Skeletal muscle tissue (tissue), 4 donors: ENCODE measurements around the gene SOX5. TPM values are rescaled to one million over a fixed set of nuclear protein-coding genes. Genes with fewer than 3 reads are reported as not detected.

Experiments used
- H3K27ac ChIP-seq: one replicate; pipeline ENCODE4 v1.7.0; 2013; ENCODE audit warnings: mild to moderate bottlenecking, low read depth, low read length, inconsistent platforms
- H3K27me3 ChIP-seq, 3 donors: one replicate each; pipeline ENCODE4 v1.7.0; 2013; ENCODE audit warnings: low read length in 3 of 3; ENCODE audit not compliant: control insufficient read depth in 3 of 3, insufficient read depth in 3 of 3
- H3K36me3 ChIP-seq, 3 donors: one replicate each; pipeline ENCODE4 v1.7.0; 2013; ENCODE audit warnings: low read length in 3 of 3; ENCODE audit not compliant: control insufficient read depth in 3 of 3, insufficient read depth in 3 of 3
- H3K4me1 ChIP-seq, 3 donors: one replicate each; pipeline ENCODE4 v1.7.0; 2013; ENCODE audit warnings: low read length in 3 of 3, mild to moderate bottlenecking in 3 of 3; ENCODE audit not compliant: control insufficient read depth in 3 of 3, insufficient read depth in 3 of 3
- H3K4me3 ChIP-seq, 3 donors: one replicate each; pipeline ENCODE4 v1.7.0; 2013; ENCODE audit warnings: low read length in 3 of 3
- H3K9ac ChIP-seq, 3 donors: one replicate each; pipeline ENCODE4 v1.7.0; 2013; ENCODE audit warnings: low read length in 3 of 3, mild to moderate bottlenecking in 3 of 3, moderate library complexity in 2 of 3, low read depth in 1 of 3
- H3K9me3 ChIP-seq, 3 donors: one replicate each; pipeline ENCODE4 v1.7.0; 2013; ENCODE audit warnings: low read length in 3 of 3; ENCODE audit not compliant: control insufficient read depth in 3 of 3
- total RNA-seq: library from RNA; depleted of rRNA; stranded (reverse); fragments of >200 nt; gene quantifications from one replicate; pipeline ENCODE4 v1.2.3, GENCODE V29; 2014
- donor health status: Osteomylitis.

The SOX5 gene
- total RNA-seq, 1 donor from 2014 or later, result 6.3 TPM

- no peaks in the 10 kb centered on the region for H3K9me3 ChIP-seq
- H3K9ac ChIP-seq, result no peak overlapping the region
- H3K4me1 ChIP-seq, result no peaks in the 10 kb centered on the region
- H3K36me3 ChIP-seq, result no peaks in the 10 kb centered on the region
- no peak overlapping the region for H3K4me3 ChIP-seq
- no peak overlapping the region for H3K27ac ChIP-seq
- H3K27me3 ChIP-seq, result no peaks in the 10 kb centered on the region
Measured at GRCh38 chr12:23921099-23921856, 28.2 kb downstream of the SOX5 start.

- no peak overlapping the region for H3K4me3 ChIP-seq
- no peaks in the 10 kb centered on the region for H3K27me3 ChIP-seq
- H3K9me3 ChIP-seq, result no peaks in the 10 kb centered on the region
- no peaks in the 10 kb centered on the region for H3K4me1 ChIP-seq
- no peaks in the 10 kb centered on the region for H3K36me3 ChIP-seq
- no peak overlapping the region for H3K9ac ChIP-seq
- no peak overlapping the region for H3K27ac ChIP-seq
Measured at GRCh38 chr12:23911574-23911973, 37.9 kb downstream of the SOX5 start.

- no peaks in the 10 kb centered on the region for H3K9me3 ChIP-seq
- no peaks in the 10 kb centered on the region for H3K4me1 ChIP-seq
- no peaks in the 10 kb centered on the region for H3K36me3 ChIP-seq
Measured at GRCh38 chr12:23909551-23909950, 39.9 kb downstream of the SOX5 start.

GRCh38 chr12:23906329-23906728 lies 43.1 kb downstream of the SOX5 start:
- H3K9me3 ChIP-seq, result no peaks in the 10 kb centered on the region
- H3K27me3 ChIP-seq, result no peaks in the 10 kb centered on the region
- no peaks in the 10 kb centered on the region for H3K4me1 ChIP-seq
- no peaks in the 10 kb centered on the region for H3K36me3 ChIP-seq
- no peak overlapping the region for H3K27ac ChIP-seq
- no peak overlapping the region for H3K9ac ChIP-seq
- H3K4me3 ChIP-seq, result no peak overlapping the region

More at GRCh38 chr12:23909551-23909950, 39.9 kb downstream of the SOX5 start:
- Histone ChIP-seq H3K9ac (no peak overlapping the region), H3K4me3 (no peak overlapping the region), H3K27ac (no peak overlapping the region), H3K27me3 (no peaks in the 10 kb centered on the region)

GRCh38 chr12:23899434-23899833 lies 50.0 kb downstream of the SOX5 start:
- no peak overlapping the region for H3K27ac ChIP-seq
- no peak overlapping the region for H3K9ac ChIP-seq
- no peaks in the 10 kb centered on the region for H3K27me3 ChIP-seq
- no peaks in the 10 kb centered on the region for H3K4me1 ChIP-seq
- H3K36me3 ChIP-seq, result no peaks in the 10 kb centered on the region
- no peak overlapping the region for H3K4me3 ChIP-seq
- peaks cover 0 to 2% (median 0%) of the 10 kb centered on the region in 3 donors for H3K9me3 ChIP-seq

- H3K36me3 ChIP-seq, result no peaks in the 10 kb centered on the region
- H3K9me3 ChIP-seq, result peaks cover 0 to 2% (median 0%) of the 10 kb centered on the region in 3 donors
- H3K9ac ChIP-seq, result no peak overlapping the region
- H3K27ac ChIP-seq, result no peak overlapping the region
- no peaks in the 10 kb centered on the region for H3K4me1 ChIP-seq
- no peak overlapping the region for H3K4me3 ChIP-seq
- no peaks in the 10 kb centered on the region for H3K27me3 ChIP-seq
Measured at GRCh38 chr12:23898121-23898520, 51.3 kb downstream of the SOX5 start.

GRCh38 chr12:23895792-23896218 lies 53.7 kb downstream of the SOX5 start:
- H3K27me3 ChIP-seq, result no peaks in the 10 kb centered on the region
- H3K9me3 ChIP-seq, result no peaks in the 10 kb centered on the region
- no peaks in the 10 kb centered on the region for H3K4me1 ChIP-seq
- no peaks in the 10 kb centered on the region for H3K36me3 ChIP-seq
- no peak overlapping the region for H3K27ac ChIP-seq
- H3K9ac ChIP-seq, result no peak overlapping the region
- H3K4me3 ChIP-seq, result no peak overlapping the region

- H3K27me3 ChIP-seq, result no peaks in the 10 kb centered on the region
- H3K4me3 ChIP-seq, result no peak overlapping the region
- H3K4me1 ChIP-seq, result no peaks in the 10 kb centered on the region
- H3K27ac ChIP-seq, result no peak overlapping the region
- no peak overlapping the region for H3K9ac ChIP-seq
- no peaks in the 10 kb centered on the region for H3K9me3 ChIP-seq
- H3K36me3 ChIP-seq, result no peaks in the 10 kb centered on the region
Measured at GRCh38 chr12:23893611-23894010, 55.9 kb downstream of the SOX5 start.

- Histone ChIP-seq H3K27ac (no peak overlapping the region), H3K4me3 (no peak overlapping the region), H3K9me3 (no peaks in the 10 kb centered on the region)
Measured at GRCh38 chr12:23891115-23891514, 58.4 kb downstream of the SOX5 start.

GRCh38 chr12:23889069-23889440 lies 60.4 kb downstream of the SOX5 start:
- Histone ChIP-seq H3K9ac (no peak overlapping the region), H3K27ac (no peak overlapping the region), H3K9me3 (no peaks in the 10 kb centered on the region), H3K4me3 (no peak overlapping the region), H3K27me3 (no peaks in the 10 kb centered on the region), H3K36me3 (no peaks in the 10 kb centered on the region), H3K4me1 (no peaks in the 10 kb centered on the region)

More at GRCh38 chr12:23891115-23891514, 58.4 kb downstream of the SOX5 start:
- Histone ChIP-seq H3K27me3 (no peaks in the 10 kb centered on the region), H3K9ac (no peak overlapping the region), H3K4me1 (no peaks in the 10 kb centered on the region), H3K36me3 (no peaks in the 10 kb centered on the region)
